HEK293T (cell line): ENCODE results near the gene IVD.

Experiments used
- FOXA1 ChIP-seq: fragments of 450-650 bp; IDR thresholded peaks from 2 replicates; pipeline ENCODE4 v1.6.1; 2016; ENCODE audit warnings: mild to moderate bottlenecking
- FOXM1 ChIP-seq: fragments of 450-650 bp; IDR thresholded peaks from 2 replicates; pipeline ENCODE4 v1.6.1; 2017; ENCODE audit warnings: mild to moderate bottlenecking, borderline replicate concordance
- HDGF ChIP-seq: fragments of 450-650 bp; IDR thresholded peaks from 2 replicates; pipeline ENCODE4 v1.6.1; 2017; ENCODE audit warnings: antibody characterized with exemption, borderline replicate concordance
- NFRKB ChIP-seq: fragments of 450-650 bp; IDR thresholded peaks from 2 replicates; pipeline ENCODE4 v1.6.1; 2016; ENCODE audit warnings: mild to moderate bottlenecking, moderate library complexity
- SP1 ChIP-seq: fragments of 450-650 bp; IDR thresholded peaks from 2 replicates; pipeline ENCODE4 v1.6.1; 2017
- TF ChIP-seq, protein P1 (sequence below): fragments of 450-650 bp; IDR thresholded peaks from 2 replicates; pipeline ENCODE4 v1.6.1; 2016

DNA sequence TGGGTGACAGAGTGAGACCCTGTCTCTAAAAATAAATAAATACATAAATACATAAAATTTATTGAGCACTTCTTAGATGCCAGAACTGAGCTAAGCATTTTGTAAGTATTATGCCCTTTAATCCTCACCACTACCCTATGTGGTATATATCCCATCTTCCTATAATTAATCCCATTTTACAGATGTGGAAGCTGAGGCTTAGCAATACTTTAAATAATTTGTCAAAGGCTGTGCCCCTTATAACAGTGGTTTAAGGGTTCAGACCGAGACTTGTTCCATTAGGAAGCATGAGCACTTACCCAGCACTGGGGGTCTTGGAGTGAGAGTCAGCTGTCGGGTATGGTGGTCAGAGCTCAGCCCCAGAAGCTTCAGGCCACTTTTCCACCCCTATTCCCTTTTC is 57.7 kb downstream of the IVD start:
- TF ChIP-seq FOXA1 (no peak), HDGF (no peak), FOXM1 (no peak), SP1 (no peak), NFRKB (no peak)
- TF ChIP-seq, protein P1, sequence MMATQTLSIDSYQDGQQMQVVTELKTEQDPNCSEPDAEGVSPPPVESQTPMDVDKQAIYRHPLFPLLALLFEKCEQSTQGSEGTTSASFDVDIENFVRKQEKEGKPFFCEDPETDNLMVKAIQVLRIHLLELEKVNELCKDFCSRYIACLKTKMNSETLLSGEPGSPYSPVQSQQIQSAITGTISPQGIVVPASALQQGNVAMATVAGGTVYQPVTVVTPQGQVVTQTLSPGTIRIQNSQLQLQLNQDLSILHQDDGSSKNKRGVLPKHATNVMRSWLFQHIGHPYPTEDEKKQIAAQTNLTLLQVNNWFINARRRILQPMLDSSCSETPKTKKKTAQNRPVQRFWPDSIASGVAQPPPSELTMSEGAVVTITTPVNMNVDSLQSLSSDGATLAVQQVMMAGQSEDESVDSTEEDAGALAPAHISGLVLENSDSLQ: no peak
